Kidney (tissue), 14 donors: ENCODE data around the gene CAPZB. TPM values are rescaled to one million over a fixed set of nuclear protein-coding genes. Genes with fewer than 3 reads are reported as not detected.

Experiments
- DNase-seq, 5 donors: peaks; one replicate each; pipeline ENCODE4 v3.0.0-alpha.2; 2013 to 2020
- FAIRE-seq: peaks from 2 replicates; lab custom pipeline; 2012; peaks lifted over from hg19 to GRCh38; lab: Jason Lieb, UNC
- H3K27ac ChIP-seq, 2 donors: one replicate each; pipeline ENCODE4 v1.7.0; 2013; ENCODE audit warnings: low read depth in 2 of 2, low read length in 2 of 2, inconsistent platforms in 1 of 2
- H3K27me3 ChIP-seq: one replicate; pipeline ENCODE4 v1.7.1; 2013; ENCODE audit warnings: low read length, inconsistent platforms; ENCODE audit not compliant: control insufficient read depth, insufficient read depth
- H3K36me3 ChIP-seq, 3 donors: one replicate each; pipeline versions ENCODE4 v1.7.0 to v1.7.1; 2013; ENCODE audit warnings: low read length in 3 of 3, control low read depth in 1 of 3, inconsistent platforms in 1 of 3; ENCODE audit not compliant: insufficient read depth in 3 of 3, control insufficient read depth in 2 of 3
- H3K4me1 ChIP-seq, 3 donors: one replicate each; pipeline versions ENCODE4 v1.7.0 to v1.7.1; 2013; ENCODE audit warnings: low read length in 3 of 3, inconsistent platforms in 1 of 3, low read depth in 1 of 3; ENCODE audit not compliant: control insufficient read depth in 2 of 3, insufficient read depth in 2 of 3
- H3K4me3 ChIP-seq, 3 donors: one replicate each; pipeline versions ENCODE4 v1.7.0 to v1.8.1; 2013; ENCODE audit warnings: low read length in 3 of 3, control low read depth in 1 of 3, inconsistent platforms in 1 of 3
- H3K9ac ChIP-seq, 3 donors: one replicate each; pipeline versions ENCODE4 v1.7.0 to v1.7.1; 2013; ENCODE audit warnings: low read length in 3 of 3, control low read depth in 1 of 3, inconsistent platforms in 1 of 3
- H3K9me3 ChIP-seq, 3 donors: one replicate each; pipeline versions ENCODE4 v1.7.0 to v1.7.1; 2013; ENCODE audit warnings: low read length in 3 of 3, control low read depth in 1 of 3, inconsistent platforms in 1 of 3; ENCODE audit not compliant: control insufficient read depth in 2 of 3, insufficient read depth in 1 of 3
- CTCF ChIP-seq: IDR thresholded peaks from 3 replicates; pipeline ENCODE4 v1.5.1; 2012; ENCODE audit warnings: mild to moderate bottlenecking, moderate library complexity, borderline replicate concordance; ENCODE audit not compliant: insufficient read depth; ENCODE audit errors: extremely low read depth
- intact Hi-C: fragments of 100-400 bp; cut with DNase I; formaldehyde crosslinking; loops from one replicate; pipeline ENCODE4 v1.11.1; 2022
- polyA plus RNA-seq: library from polyadenylated mRNA; stranded (reverse); fragments of 350-450 nt; fragmentation: Illumina TruSeq; extraction: RNeasy Lipid Tissue Mini Kit (QIAGEN cat#74804); gene quantifications from one replicate; pipeline ENCODE4 v1.2.3, GENCODE V29; 2014; ENCODE audit warnings: low read depth, low replicate concordance; ENCODE audit not compliant: insufficient read depth
- total RNA-seq: library from RNA; stranded (reverse); fragmentation: NEBNext Ultra II Directional; extraction: Animal tissue kit (Norgen Biotek cat#: 25700); gene quantifications from one replicate; pipeline ENCODE4 v1.2.1, GENCODE V29; 2021
- donor health status: control.
- donor health status: control.
- donor health status: control.
- donor health status: control.
- donor health status: control.
- donor health status: DM: yes; HTN: yes; CAD: no.
- donor health status: Normal renal cell carcinoma (clear cell type).

Gene CAPZB
- total and polyA plus RNA-seq, 2 donors from 2014 or later: 253 to 265 TPM

- Histone ChIP-seq H3K4me1 (peaks cover 0 to 57% (median 38%) of the 10 kb centered on the region in 3 donors), H3K4me3 (no peak overlapping the region), H3K27me3 (no peaks in the 10 kb centered on the region), H3K36me3 (peaks cover 2 to 4% (median 3%) of the 10 kb centered on the region in 3 donors), H3K27ac (no peak overlapping the region), H3K9me3 (no peaks in the 10 kb centered on the region), H3K9ac (no peak overlapping the region)
- DNase-seq (no peak), FAIRE-seq (no peak)
- TF ChIP-seq CTCF: no peak
- intact Hi-C loops: loop anchor here (10.0 kb wide), 1 partner anchor 163 kb away; the partner anchor contains the start of gene NBL1
Observed at GRCh38 chr1:19481826-19482398, 3.4 kb downstream of the CAPZB start.

- no peaks in the 10 kb centered on the region for H3K27me3 ChIP-seq
- peaks cover 2 to 4% (median 3%) of the 10 kb centered on the region in 3 donors for H3K36me3 ChIP-seq
- no peaks in the 10 kb centered on the region for H3K9me3 ChIP-seq
- intact Hi-C loops: loop anchor here (10.0 kb wide), 1 partner anchor 165 kb away; the partner anchor contains the start of gene NBL1
- peaks cover 0 to 54% (median 31%) of the 10 kb centered on the region in 3 donors for H3K4me1 ChIP-seq
- DNase-seq: no peak
- FAIRE-seq: no peak
- TF ChIP-seq CTCF: no peak
- no peak overlapping the region for H3K4me3 ChIP-seq
- no peak overlapping the region for H3K27ac ChIP-seq
- no peak overlapping the region for H3K9ac ChIP-seq
Observed at GRCh38 chr1:19480282-19480681, 5.1 kb downstream of the CAPZB start.

GRCh38 chr1:19479351-19480120 lies 5.8 kb downstream of the CAPZB start:
- Histone ChIP-seq H3K36me3 (peaks cover 2 to 4% (median 3%) of the 10 kb centered on the region in 3 donors), H3K9me3 (no peaks in the 10 kb centered on the region), H3K9ac (no peak overlapping the region), H3K4me3 (no peak overlapping the region), H3K27me3 (no peaks in the 10 kb centered on the region), H3K4me1 (peaks cover 0 to 54% (median 31%) of the 10 kb centered on the region in 3 donors), H3K27ac (no peak overlapping the region)
- DNase-seq: no peak
- no peak for TF ChIP-seq CTCF
- intact Hi-C loops: loop anchor here (10.0 kb wide), 1 partner anchor 165 kb away; the partner anchor contains the start of gene NBL1
- no peak for FAIRE-seq
